ENCODE measurements around the gene SNPH.

DNA sequence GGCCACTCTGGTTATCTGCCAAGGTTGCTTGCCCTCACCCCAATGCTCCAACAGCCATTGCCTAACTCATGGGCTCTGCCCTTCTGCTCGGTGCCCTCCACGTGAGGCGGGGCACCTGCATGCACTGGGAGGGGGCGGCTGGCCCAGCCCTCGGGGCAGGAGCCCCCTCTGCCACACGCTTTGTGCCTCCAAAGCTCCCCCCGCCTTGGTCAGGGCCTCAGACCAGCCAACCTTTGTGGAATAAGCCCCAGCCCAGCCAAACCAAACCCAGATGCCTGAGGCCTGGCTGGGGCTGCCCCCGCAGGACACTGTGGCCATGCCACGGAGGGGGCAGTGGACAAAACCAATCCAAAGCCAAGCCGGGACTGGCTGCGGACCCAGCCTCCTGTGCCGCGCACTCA, 41.5 kb downstream of the SNPH start:
- TF ChIP-seq CTCF (IDR thresholded peaks at IDR 0.05; ENCODE audit: low read length) (no peak), EZH2 (optimal IDR thresholded peaks at IDR 0.05; ENCODE audit: low read depth, low read length) (no peak)
